Sigmoid colon (tissue), 4 donors: ENCODE results near the gene KCNH4.

ENCODE experiments used
- CTCF ChIP-seq, 4 experiments: fragments of 450-650 bp in 3 of 4; fragments of 200-600 bp in 1 of 4; IDR thresholded peaks; one replicate each; pipeline ENCODE4 v1.5.1; 2016 to 2019; ENCODE audit warnings: antibody characterized with exemption in 4 of 4, mild to moderate bottlenecking in 3 of 4, moderate library complexity in 2 of 4
- EP300 ChIP-seq, 4 donors: sonication (generic); formaldehyde crosslinking; IDR thresholded peaks; one replicate each; pipeline ENCODE4 v1.6.1; 2017; ENCODE audit warnings: antibody characterized with exemption in 4 of 4
- POLR2A ChIP-seq, 2 donors: fragments of 450-650 bp; IDR thresholded peaks; one replicate each; pipeline ENCODE4 v1.6.1; 2016; ENCODE audit warnings: antibody characterized with exemption in 2 of 2, mild to moderate bottlenecking in 2 of 2, moderate library complexity in 2 of 2

DNA sequence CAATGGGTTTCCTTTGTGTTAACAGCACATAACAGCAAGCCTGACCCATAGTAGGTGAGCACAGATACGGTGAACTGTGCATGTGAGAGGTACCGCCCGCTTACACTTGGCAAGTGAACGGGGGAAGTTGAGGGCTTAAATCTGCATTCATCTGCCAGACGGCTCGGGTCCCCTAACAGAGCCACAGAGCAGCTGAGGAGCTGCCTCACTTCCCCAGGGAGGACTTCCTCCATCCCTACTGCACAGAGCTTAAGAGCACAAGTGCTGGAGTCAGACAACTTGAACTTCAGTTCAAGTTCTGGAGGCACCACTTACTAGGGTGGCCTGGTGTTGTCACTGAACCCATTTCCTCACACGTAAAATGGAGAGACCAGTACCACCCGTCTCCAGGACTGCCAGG lies 39.6 kb downstream of the KCNH4 start:
- TF ChIP-seq CTCF (IDR thresholded peaks at IDR 0.05) (no peak), POLR2A (IDR thresholded peaks at IDR 0.05) (no peak), EP300 (IDR thresholded peaks at IDR 0.05) (no peak)
